ENCODE measurements around the gene AK1. TPM values are rescaled to one million over a fixed set of nuclear protein-coding genes. Genes with fewer than 3 reads are reported as not detected.
A peak's percentile ranks its signal among the peaks of the same experiment; 100 is the strongest.

The AK1 gene
- total RNA-seq, 1 donor, result 106 TPM

- Histone ChIP-seq H4K20me1 (ENCODE audit: insufficient read depth, low read length) (peaks cover 26% of the 10 kb centered on the region), H3K9me3 (ENCODE audit: low read depth, low read length) (peaks cover 2% of the 10 kb centered on the region), H3K36me3 (ENCODE audit: insufficient read depth, low read length) (peaks cover 47% of the 10 kb centered on the region), H3K79me2 (ENCODE audit: insufficient read depth, low read length) (peaks cover 35% of the 10 kb centered on the region), H3K27me3 (ENCODE audit: insufficient read depth, low read length) (no peaks in the 10 kb centered on the region), H3K4me2 (ENCODE audit: insufficient read depth, low read length) (peak overlapping the region; percentile 67), H2AFZ (ENCODE audit: low read length) (no peak overlapping the region), H3K4me1 (ENCODE audit: insufficient read depth, low read length) (peaks cover 24% of the 10 kb centered on the region), H3K4me3 (ENCODE audit: insufficient read depth, low read length) (peak overlapping the region; percentile 42), H3K27ac (ENCODE audit: low read depth, low read length) (peak overlapping the region; percentile 63)
- peak; percentile 69 for DNase-seq (ENCODE audit: insufficient read length, low spot score, missing footprints)
- TF ChIP-seq, protein P1, sequence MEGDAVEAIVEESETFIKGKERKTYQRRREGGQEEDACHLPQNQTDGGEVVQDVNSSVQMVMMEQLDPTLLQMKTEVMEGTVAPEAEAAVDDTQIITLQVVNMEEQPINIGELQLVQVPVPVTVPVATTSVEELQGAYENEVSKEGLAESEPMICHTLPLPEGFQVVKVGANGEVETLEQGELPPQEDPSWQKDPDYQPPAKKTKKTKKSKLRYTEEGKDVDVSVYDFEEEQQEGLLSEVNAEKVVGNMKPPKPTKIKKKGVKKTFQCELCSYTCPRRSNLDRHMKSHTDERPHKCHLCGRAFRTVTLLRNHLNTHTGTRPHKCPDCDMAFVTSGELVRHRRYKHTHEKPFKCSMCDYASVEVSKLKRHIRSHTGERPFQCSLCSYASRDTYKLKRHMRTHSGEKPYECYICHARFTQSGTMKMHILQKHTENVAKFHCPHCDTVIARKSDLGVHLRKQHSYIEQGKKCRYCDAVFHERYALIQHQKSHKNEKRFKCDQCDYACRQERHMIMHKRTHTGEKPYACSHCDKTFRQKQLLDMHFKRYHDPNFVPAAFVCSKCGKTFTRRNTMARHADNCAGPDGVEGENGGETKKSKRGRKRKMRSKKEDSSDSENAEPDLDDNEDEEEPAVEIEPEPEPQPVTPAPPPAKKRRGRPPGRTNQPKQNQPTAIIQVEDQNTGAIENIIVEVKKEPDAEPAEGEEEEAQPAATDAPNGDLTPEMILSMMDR (IDR thresholded peaks at IDR 0.05; ENCODE audit: extremely low read depth, low read depth, low read length), result no peak
These were observed 19.1 kb upstream of the AK1 start for GRCh38 chr9:127896395-127897192.

DNA sequence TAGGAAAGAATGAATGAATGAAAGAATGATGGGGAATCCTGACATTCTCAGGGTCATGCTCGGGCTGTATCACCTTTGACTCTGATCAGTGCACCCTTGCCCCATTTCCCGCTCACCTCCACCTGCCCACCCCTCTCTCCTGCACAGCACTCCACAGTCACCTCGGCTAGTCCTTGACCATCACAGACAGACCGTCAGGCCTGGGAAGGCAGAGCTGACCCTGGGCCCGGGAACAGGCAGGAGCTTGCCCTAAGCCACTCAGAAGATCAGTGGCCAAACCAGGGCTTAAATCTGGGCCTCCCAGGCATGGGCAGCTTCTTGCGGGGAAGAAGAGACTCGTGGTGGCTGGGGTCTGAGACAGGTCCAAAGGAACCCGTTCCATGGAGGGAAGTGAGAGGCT, 18.3 kb upstream of the AK1 start:
- Histone ChIP-seq H3K4me3 (ENCODE audit: insufficient read depth, low read length) (no peak overlapping the region), H3K36me3 (ENCODE audit: insufficient read depth, low read length) (peaks cover 53% of the 10 kb centered on the region), H3K9me3 (ENCODE audit: low read depth, low read length) (peaks cover 2% of the 10 kb centered on the region), H4K20me1 (ENCODE audit: insufficient read depth, low read length) (peaks cover 27% of the 10 kb centered on the region), H3K27me3 (ENCODE audit: insufficient read depth, low read length) (no peaks in the 10 kb centered on the region), H3K79me2 (ENCODE audit: insufficient read depth, low read length) (peaks cover 35% of the 10 kb centered on the region), H3K4me1 (ENCODE audit: insufficient read depth, low read length) (peaks cover 24% of the 10 kb centered on the region), H3K27ac (ENCODE audit: low read depth, low read length) (no peak overlapping the region), H3K4me2 (ENCODE audit: insufficient read depth, low read length) (no peak overlapping the region), H2AFZ (ENCODE audit: low read length) (no peak overlapping the region)
- DNase-seq (ENCODE audit: insufficient read length, low spot score, missing footprints), result peak; percentile 73
- TF ChIP-seq, protein P1 (IDR thresholded peaks at IDR 0.05; ENCODE audit: extremely low read depth, low read depth, low read length), result no peak

DNA sequence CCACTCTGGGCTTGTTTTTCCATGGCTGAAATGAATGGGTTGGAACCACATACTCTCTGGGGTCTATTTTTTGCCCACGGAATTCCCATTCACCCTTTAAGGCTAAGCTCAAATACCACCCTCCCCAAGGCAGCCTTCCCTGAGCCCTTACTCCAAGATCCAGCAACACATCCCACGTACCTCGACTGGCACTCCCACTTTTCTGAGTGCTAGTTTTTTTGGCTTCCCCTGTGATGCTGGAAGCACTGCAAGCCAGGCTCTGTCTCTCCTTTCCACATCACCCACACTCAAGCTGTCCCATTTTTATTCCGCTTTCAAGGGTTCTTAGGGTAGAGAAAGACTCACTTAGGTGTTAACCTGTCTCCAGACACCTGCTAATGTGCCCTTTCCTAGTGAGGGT, 15.9 kb upstream of the AK1 start:
- no peak overlapping the region for H3K4me3 ChIP-seq (ENCODE audit: insufficient read depth, low read length)
- peaks cover 28% of the 10 kb centered on the region for H4K20me1 ChIP-seq (ENCODE audit: insufficient read depth, low read length)
- no peak overlapping the region for H3K4me2 ChIP-seq (ENCODE audit: insufficient read depth, low read length)
- peaks cover 73% of the 10 kb centered on the region for H3K36me3 ChIP-seq (ENCODE audit: insufficient read depth, low read length)
- TF ChIP-seq, protein P1 (IDR thresholded peaks at IDR 0.05; ENCODE audit: extremely low read depth, low read depth, low read length), result no peak
- no peaks in the 10 kb centered on the region for H3K27me3 ChIP-seq (ENCODE audit: insufficient read depth, low read length)
- peaks cover 2% of the 10 kb centered on the region for H3K9me3 ChIP-seq (ENCODE audit: low read depth, low read length)
- H3K27ac ChIP-seq (ENCODE audit: low read depth, low read length), result no peak overlapping the region
- peaks cover 33% of the 10 kb centered on the region for H3K79me2 ChIP-seq (ENCODE audit: insufficient read depth, low read length)
- H3K4me1 ChIP-seq (ENCODE audit: insufficient read depth, low read length), result peaks cover 15% of the 10 kb centered on the region
- no peak overlapping the region for H2AFZ ChIP-seq (ENCODE audit: low read length)
- DNase-seq (ENCODE audit: insufficient read length, low spot score, missing footprints), result no peak

- Histone ChIP-seq H3K4me3 (ENCODE audit: insufficient read depth, low read length) (no peak overlapping the region), H3K36me3 (ENCODE audit: insufficient read depth, low read length) (peaks cover 75% of the 10 kb centered on the region), H4K20me1 (ENCODE audit: insufficient read depth, low read length) (peaks cover 28% of the 10 kb centered on the region), H3K27ac (ENCODE audit: low read depth, low read length) (no peak overlapping the region), H3K79me2 (ENCODE audit: insufficient read depth, low read length) (peaks cover 31% of the 10 kb centered on the region), H3K4me1 (ENCODE audit: insufficient read depth, low read length) (peaks cover 12% of the 10 kb centered on the region), H2AFZ (ENCODE audit: low read length) (no peak overlapping the region), H3K4me2 (ENCODE audit: insufficient read depth, low read length) (no peak overlapping the region), H3K9me3 (ENCODE audit: low read depth, low read length) (peaks cover 2% of the 10 kb centered on the region), H3K27me3 (ENCODE audit: insufficient read depth, low read length) (no peaks in the 10 kb centered on the region)
- TF ChIP-seq, protein P1 (IDR thresholded peaks at IDR 0.05; ENCODE audit: extremely low read depth, low read depth, low read length), result no peak
- DNase-seq (ENCODE audit: insufficient read length, low spot score, missing footprints), result peak; percentile 37
These were observed 15.4 kb upstream of the AK1 start for GRCh38 chr9:127892831-127893230.
